HG02884 (cell line): ENCODE results near the gene ELP4.
"Not testable (repeated sequence)": the region's sequence is repeated elsewhere in the genome, so short reads cannot be mapped to it uniquely, and the experiment has no call there.

Experiments used
- ATAC-seq: cut with Tn5 transposase; IDR thresholded peaks from one replicate; pipeline ENCODE4 v1.9.1; 2021; ENCODE audit warnings: mild to moderate bottlenecking, moderate library complexity; ENCODE audit not compliant: unreplicated experiment

Gene ELP4

GRCh38 chr11:31535479-31535878 is 25.9 kb downstream of the ELP4 start:
- ATAC-seq = no peak

DNA sequence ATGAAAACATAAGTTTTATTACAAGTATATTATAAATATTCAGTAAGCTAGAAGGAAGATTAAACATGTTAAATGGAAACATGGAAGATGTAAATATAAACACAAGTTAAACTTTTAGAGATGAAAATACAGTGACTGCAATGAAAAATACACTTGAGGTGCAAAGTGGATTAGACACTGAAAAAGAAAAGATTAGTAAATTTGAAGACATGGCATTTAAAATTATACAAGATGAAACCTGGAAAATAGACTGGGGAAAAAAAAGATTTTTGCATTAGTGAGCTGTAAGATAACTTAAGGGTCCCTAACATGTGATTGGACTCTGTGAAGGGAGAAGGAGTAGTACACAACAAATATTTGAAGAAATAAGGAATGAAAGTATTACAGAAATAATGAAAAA is 33.3 kb downstream of the ELP4 start:
- no peak for ATAC-seq

GRCh38 chr11:31555938-31556337 is 46.4 kb downstream of the ELP4 start:
- no peak for ATAC-seq

- no peak for ATAC-seq
Observed at GRCh38 chr11:31558001-31558400, 48.4 kb downstream of the ELP4 start.

DNA sequence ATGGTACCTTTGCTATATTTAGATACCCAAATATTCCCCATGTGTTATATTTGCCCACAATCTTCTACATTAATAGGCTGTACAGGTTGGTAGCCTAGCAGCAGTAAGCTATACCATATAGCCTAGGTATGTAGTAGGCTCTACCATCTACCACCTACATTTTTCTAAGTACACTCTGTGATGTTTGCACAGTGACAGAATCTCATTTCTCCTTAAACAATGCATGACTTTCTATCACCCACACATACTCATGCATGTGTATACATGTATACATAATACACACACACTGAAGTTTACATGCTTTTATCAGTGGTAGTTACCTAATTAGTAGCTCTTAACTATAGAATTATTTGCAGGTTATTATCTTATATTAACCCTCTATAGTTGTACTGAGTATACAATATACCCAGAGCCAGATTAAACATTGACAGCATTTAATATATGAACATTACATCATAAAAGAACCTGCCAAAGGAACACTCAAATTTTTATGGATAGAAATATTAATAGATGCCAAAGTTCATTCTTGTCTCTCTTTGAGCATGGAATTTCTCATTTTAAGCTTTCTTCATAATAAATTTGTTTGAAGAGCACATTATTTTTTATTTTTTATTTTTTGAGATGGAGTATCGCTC is 51.4 kb downstream of the ELP4 start:
- ATAC-seq = no peak

- not testable (repeated sequence) for ATAC-seq
Observed at GRCh38 chr11:31564517-31564916, 55.0 kb downstream of the ELP4 start.

DNA sequence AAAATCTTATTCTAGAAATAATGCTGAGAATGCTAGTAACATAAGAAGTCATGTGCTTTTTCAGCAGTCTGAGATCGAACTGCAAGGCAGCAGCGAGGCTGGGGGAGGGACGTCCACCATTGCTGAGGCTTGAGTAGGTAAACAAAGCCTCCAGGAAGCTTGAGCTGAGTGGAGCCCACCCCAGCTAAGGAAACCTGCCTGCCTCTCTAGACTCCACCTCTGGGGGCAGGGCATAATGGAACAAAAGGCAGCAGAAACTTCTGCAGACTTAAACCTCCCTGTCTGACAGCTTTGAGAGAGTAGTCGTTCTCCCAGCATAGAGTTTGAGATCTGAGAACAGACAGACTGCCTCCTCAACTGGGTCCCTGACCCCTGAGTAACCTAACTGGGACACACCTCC is 64.6 kb downstream of the ELP4 start:
- not testable (repeated sequence) for ATAC-seq

DNA sequence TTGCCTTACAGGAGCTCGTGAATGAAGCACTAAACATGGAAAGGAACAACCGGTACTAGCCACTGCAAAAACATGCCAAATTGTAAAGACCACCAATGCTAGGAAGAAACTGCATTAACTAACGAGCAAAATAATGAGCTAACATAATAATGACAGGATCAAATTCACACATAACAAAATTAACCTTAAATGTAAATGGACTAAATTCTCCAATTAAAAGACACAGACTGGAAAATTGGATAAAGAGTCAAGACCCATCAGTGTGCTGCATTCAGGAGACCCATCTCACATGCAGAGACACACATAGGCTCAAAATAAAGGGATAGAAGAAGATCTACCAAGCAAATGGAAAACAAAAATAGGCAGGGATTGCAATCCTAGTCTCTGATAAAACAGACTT is 66.2 kb downstream of the ELP4 start:
- ATAC-seq = not testable (repeated sequence)

- not testable (repeated sequence) for ATAC-seq
Observed at GRCh38 chr11:31579412-31579811, 69.8 kb downstream of the ELP4 start.

GRCh38 chr11:31582697-31583096 is 73.1 kb downstream of the ELP4 start:
- ATAC-seq = no peak

DNA sequence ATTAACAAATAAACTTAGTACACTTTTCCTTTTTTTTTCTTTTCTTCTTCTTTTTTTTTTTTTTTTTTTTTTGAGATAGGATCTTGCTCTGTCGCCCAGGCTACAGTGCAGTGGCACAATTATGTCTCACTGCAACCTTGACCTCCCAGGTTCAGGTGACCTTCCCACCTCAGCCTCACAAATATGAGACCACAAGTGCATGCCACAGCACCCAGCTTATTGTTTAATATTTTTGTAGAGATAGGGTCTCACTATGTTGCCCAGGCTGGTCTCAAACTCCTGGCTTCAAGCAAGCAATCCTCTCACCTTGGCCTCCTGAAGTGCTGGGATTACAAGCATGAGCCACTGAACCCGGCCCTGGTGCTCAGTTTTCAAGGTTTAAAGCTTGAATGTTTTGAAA is 88.9 kb downstream of the ELP4 start:
- no peak for ATAC-seq

GRCh38 chr11:31601635-31602282 is 92.2 kb downstream of the ELP4 start:
- no peak for ATAC-seq

- no peak for ATAC-seq
Observed at GRCh38 chr11:31606893-31607292, 97.3 kb downstream of the ELP4 start.

DNA sequence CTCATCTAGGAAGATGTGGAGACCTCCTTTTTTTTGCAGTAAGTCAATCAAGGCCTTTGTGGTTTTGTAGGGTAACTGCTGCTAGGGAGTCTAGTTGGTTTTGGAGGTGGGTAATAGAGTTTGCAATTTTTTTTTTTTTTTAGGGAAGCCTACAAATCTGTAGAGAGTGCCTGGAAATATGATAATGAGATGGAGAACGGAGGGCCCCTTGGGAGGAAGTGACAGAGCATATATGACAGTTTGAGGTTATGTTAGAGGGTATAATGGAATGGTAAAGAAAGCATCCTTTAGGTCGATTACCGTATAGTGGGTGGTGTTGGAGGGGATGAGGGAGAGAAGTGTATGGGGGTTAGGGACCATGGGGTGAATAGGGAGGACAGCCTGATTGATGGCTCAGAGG is 98.3 kb downstream of the ELP4 start:
- ATAC-seq = no peak

GRCh38 chr11:31608995-31609394 is 99.4 kb downstream of the ELP4 start:
- no peak for ATAC-seq

DNA sequence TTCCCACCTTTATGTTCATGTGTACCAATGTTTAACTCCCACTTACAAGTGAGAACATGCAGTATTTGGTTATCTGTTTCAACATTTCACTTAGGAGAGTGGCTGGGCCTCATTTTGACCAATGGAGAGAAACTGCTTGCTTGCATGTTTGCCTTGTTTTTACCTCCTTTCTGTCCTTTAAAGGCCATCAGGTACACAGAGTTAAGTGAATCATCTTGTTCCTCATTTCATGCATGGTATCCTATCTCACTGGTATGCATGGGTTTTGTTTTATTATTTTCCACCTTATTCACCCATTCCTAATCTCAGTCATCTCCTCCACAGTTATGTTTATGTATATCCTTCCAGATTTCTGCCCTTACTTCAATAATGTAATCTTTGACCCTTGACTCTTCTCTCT is 101.0 kb downstream of the ELP4 start:
- ATAC-seq = no peak

DNA sequence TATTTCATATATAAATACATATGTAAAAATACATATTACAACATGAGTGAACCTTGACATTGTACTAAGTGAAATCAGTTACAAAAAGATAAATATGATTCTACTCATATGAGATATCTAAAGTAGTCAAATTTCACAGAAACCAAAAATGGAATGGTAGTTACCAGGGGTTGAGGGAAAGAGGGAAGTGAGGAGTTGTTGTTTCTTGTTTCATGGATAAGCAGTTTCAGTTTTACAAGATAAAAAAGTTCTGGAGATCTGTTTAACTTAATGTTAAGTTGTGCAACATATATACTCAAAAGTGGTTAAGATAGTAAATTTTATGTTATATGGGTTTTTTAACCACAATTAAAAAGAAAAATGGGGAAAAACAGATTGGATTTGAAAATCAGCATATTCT is 107.7 kb downstream of the ELP4 start:
- no peak for ATAC-seq

DNA sequence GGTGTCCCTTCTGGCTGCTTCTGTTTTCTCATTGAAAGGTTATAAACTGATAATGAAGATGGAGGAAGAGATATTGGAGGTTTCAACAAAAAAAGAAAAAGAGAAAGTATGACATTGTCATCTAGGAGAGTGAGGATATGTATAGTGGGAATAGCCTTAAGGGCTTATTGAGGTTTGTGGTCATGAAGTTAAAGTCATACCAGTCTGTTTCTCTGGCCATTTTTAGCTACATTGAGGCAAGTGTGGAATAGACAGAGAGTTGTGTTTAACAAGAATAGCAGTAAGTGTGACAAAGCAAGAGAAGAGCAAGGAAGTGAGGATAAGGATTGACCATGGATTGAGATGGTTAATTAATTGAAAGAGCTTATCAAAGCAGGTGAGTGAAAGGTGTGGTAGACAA is 110.4 kb downstream of the ELP4 start:
- ATAC-seq = peak; percentile 75

GRCh38 chr11:31620434-31620833 is 110.9 kb downstream of the ELP4 start:
- ATAC-seq = peak; percentile 34

- no peak for ATAC-seq
Observed at GRCh38 chr11:31625868-31626267, 116.3 kb downstream of the ELP4 start.

GRCh38 chr11:31628111-31628510 is 118.5 kb downstream of the ELP4 start:
- no peak for ATAC-seq

- ATAC-seq = no peak
Observed at GRCh38 chr11:31636983-31637382, 127.4 kb downstream of the ELP4 start.

- no peak for ATAC-seq
Observed at GRCh38 chr11:31640611-31641010, 131.0 kb downstream of the ELP4 start.
